Activated B cell treated with CpG ODN at 0.5 μM for 24 hours (primary cell): Measurements from ENCODE around the gene HBG2. TPM values are rescaled to one million over a fixed set of nuclear protein-coding genes. Genes with fewer than 3 reads are reported as not detected.
"Not testable (repeated sequence)": the region's sequence is repeated elsewhere in the genome, so short reads cannot be mapped to it uniquely, and the experiment has no call there.

Experiments
- ATAC-seq: fragments of 200-7000 bp; cut with Tn5 transposase; one replicate; pipeline ENCODE4 v1.10.0; 2021; ENCODE audit warnings: low read depth, mild to moderate bottlenecking, moderate library complexity
- CTCF ChIA-PET: fragments of 350-600 bp; sonication (Branson Sonifier 250); formaldehyde crosslinking; loops from one replicate; lab custom pipeline; 2021; ENCODE audit warnings: antibody characterized with exemption; lab: Charles Lee
- POLR2A ChIA-PET: fragments of 350-600 bp; sonication (Branson Sonifier 250); formaldehyde crosslinking; loops from one replicate; lab custom pipeline; 2021; ENCODE audit warnings: antibody characterized with exemption; lab: Charles Lee
- DNase-seq: peaks from one replicate; pipeline ENCODE4 v3.0.0; 2022
- H3K27ac Mint-ChIP-seq: one replicate; pipeline ENCODE4 v1.8.0; 2020; ENCODE audit warnings: mixed read lengths
- H3K27me3 Mint-ChIP-seq: one replicate; pipeline ENCODE4 v1.8.0; 2021; ENCODE audit warnings: mixed read lengths
- H3K36me3 Mint-ChIP-seq: one replicate; pipeline ENCODE4 v1.8.0; 2021; ENCODE audit warnings: low read depth, mixed read lengths
- H3K4me1 Mint-ChIP-seq: one replicate; pipeline ENCODE4 v1.8.0; 2021; ENCODE audit warnings: mixed read lengths
- H3K4me3 Mint-ChIP-seq: one replicate; pipeline ENCODE4 v1.8.0; 2020; ENCODE audit warnings: mild to moderate bottlenecking, mixed read lengths
- H3K9me3 Mint-ChIP-seq: one replicate; pipeline ENCODE4 v1.8.0; 2020; ENCODE audit warnings: mixed read lengths
- intact Hi-C: fragments of 100-400 bp; cut with micrococcal nuclease; formaldehyde crosslinking; loops from one replicate; pipeline ENCODE4 v1.15.1; 2024
- total RNA-seq: library from RNA; stranded (reverse); gene quantifications from 2 replicates; pipeline ENCODE4 v1.2.3, GENCODE V29; 2022
- TF ChIP-seq, protein P1 (sequence below): fragments of 200-600 bp; IDR thresholded peaks from one replicate; pipeline ENCODE4 v1.8.0; 2022; ENCODE audit warnings: antibody characterized with exemption, mild to moderate bottlenecking

The HBG2 gene
- total RNA-seq, 1 donor from 2014 or later, result not detected

DNA sequence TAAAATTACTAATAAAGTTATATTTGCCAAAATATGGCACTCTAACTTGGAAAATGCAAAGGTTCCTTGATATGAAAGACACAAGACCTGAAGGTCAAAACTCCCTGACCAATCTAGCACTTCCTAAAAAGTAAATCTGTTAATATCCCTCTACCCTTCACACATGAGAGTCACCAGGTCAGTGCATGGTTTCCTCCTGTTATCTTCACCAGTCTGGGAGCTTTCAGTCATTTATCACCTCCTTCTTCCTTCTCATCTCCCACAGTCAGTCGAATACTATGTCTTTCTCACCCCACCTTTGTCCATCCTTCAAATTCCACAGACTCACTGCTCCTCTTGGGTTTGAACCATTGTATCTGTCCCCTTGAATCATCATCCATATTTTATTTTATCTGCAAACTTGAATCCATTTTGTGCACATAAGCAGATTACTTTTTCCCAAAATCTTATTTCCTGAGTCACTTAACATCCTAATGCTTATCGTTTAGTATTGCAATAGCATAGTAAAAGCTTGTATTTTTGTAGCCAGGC is 12.5 kb upstream of the HBG2 start:
- Mint-ChIP-seq H3K27me3 (no peaks in the 10 kb centered on the region), H3K4me3 (no peak overlapping the region), H3K4me1 (no peaks in the 10 kb centered on the region), H3K27ac (no peak overlapping the region), H3K36me3 (no peaks in the 10 kb centered on the region), H3K9me3 (peaks cover 2% of the 10 kb centered on the region)
- ChIA-PET POLR2A (no interaction called here), CTCF (no interaction called here)
- TF ChIP-seq, protein P1, sequence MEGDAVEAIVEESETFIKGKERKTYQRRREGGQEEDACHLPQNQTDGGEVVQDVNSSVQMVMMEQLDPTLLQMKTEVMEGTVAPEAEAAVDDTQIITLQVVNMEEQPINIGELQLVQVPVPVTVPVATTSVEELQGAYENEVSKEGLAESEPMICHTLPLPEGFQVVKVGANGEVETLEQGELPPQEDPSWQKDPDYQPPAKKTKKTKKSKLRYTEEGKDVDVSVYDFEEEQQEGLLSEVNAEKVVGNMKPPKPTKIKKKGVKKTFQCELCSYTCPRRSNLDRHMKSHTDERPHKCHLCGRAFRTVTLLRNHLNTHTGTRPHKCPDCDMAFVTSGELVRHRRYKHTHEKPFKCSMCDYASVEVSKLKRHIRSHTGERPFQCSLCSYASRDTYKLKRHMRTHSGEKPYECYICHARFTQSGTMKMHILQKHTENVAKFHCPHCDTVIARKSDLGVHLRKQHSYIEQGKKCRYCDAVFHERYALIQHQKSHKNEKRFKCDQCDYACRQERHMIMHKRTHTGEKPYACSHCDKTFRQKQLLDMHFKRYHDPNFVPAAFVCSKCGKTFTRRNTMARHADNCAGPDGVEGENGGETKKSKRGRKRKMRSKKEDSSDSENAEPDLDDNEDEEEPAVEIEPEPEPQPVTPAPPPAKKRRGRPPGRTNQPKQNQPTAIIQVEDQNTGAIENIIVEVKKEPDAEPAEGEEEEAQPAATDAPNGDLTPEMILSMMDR, result no peak
- intact Hi-C loops, result no loop called here
- no peak for DNase-seq
- ATAC-seq, result no peak

DNA sequence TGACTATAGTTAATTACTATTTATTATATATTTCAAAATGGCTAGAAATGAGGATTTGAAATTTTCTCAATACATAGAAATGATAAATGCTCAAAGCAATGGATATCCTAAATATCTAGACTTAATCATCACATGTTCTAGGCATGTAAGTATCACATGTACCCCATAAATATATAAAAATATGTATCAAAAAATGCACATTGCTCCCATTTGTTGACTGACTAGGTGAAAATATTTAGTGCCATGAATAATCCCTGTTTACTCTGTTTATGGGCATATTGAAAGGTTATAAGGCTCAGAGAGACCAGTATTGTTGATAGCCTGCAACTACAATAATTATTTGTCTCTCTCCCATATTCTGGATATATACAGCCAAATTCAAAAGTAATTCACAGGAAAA is 12.0 kb upstream of the HBG2 start:
- ChIA-PET CTCF (no interaction called here), POLR2A (no interaction called here)
- no peak overlapping the region for H3K4me3 Mint-ChIP-seq
- no peaks in the 10 kb centered on the region for H3K27me3 Mint-ChIP-seq
- intact Hi-C loops, result no loop called here
- DNase-seq (no peak), ATAC-seq (no peak)
- no peak overlapping the region for H3K27ac Mint-ChIP-seq
- TF ChIP-seq, protein P1, result no peak
- H3K9me3 Mint-ChIP-seq, result peaks cover 2% of the 10 kb centered on the region
- H3K4me1 Mint-ChIP-seq, result no peaks in the 10 kb centered on the region
- no peaks in the 10 kb centered on the region for H3K36me3 Mint-ChIP-seq

DNA sequence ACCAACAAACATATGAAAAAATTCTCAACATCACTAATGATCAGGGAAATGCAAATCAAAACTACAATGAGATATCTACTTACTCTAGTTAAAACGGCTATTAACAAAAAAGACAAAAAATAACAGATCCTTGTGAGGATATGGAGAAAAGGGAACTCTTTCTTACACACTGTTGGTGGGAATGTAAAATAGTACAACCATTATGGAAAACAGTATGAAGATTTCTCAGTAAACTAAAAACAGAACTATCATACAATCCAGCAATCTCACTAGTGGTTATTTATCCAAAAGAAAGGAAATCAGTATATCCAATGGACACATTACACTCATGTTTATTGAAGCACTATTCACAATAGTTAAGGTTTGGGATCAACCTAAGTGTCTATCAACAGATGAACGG is 11.3 kb upstream of the HBG2 start:
- TF ChIP-seq, protein P1, result no peak
- ATAC-seq, result no peak
- DNase-seq, result no peak
- no peaks in the 10 kb centered on the region for H3K27me3 Mint-ChIP-seq
- ChIA-PET CTCF (no interaction called here), POLR2A (no interaction called here)
- H3K36me3 Mint-ChIP-seq, result no peaks in the 10 kb centered on the region
- H3K9me3 Mint-ChIP-seq, result peaks cover 4% of the 10 kb centered on the region
- intact Hi-C loops, result no loop called here
- no peak overlapping the region for H3K27ac Mint-ChIP-seq
- H3K4me3 Mint-ChIP-seq, result no peak overlapping the region
- H3K4me1 Mint-ChIP-seq, result no peaks in the 10 kb centered on the region

DNA sequence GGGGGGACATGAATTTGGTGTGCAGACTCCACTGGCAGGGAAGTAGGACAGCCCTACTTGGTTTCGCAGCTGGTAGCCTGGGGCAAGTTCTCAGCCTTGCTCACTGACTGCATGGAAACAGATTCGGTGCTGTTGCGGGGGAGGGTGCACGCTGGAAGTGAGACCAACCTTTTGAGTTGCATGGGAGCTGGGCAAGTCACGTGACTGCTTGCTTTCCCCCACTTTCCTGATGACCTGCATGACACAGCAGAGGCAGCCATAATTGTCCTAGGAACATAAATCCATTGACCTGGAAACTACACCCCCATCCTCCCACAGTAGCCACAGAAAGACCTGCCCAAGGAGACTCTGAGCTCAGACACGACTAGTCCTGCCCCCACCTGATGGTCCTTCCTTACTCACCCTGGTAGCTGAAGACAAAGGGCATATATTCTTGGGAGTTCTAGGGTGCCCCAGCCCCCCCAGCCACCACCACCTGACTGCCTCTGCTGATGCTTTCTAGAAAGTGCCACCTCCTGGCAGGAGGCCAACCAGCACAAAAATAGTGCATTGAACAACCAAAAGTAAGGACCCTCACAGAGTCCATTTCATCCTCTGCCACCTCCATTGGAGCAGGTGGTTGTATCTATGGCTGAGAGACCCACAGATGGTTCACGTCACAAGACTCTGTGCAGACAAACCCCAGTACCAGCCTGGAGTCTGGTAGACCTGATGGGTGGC is 4.1 kb upstream of the HBG2 start:
- DNase-seq, result no peak
- Mint-ChIP-seq H3K27ac (no peak overlapping the region), H3K36me3 (no peaks in the 10 kb centered on the region), H3K4me1 (no peaks in the 10 kb centered on the region), H3K27me3 (peaks cover 8% of the 10 kb centered on the region), H3K4me3 (no peak overlapping the region), H3K9me3 (peaks cover 14% of the 10 kb centered on the region)
- ChIA-PET CTCF (no interaction called here), POLR2A (no interaction called here)
- intact Hi-C loops, result no loop called here
- TF ChIP-seq, protein P1, result no peak
- no peak for ATAC-seq

DNA sequence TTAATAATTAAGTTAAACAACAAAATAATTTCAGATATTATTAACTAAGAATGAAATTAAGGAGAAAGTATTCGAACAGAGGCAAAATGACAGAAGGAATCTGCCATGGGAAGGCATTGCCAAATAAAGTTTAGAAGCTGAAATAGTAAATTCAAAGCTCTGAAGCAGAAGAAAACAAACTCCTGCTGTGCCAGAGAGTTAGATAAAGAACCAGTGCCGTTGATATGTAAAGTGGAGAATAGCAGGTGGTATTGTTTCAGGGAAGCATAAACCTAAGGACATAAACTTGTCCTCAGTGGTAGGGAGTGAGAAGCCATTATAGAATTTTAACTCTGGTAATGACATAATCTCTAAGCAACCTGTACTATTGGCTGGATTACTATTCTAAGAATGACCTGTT is 2.7 kb upstream of the HBG2 start:
- Mint-ChIP-seq H3K36me3 (no peaks in the 10 kb centered on the region), H3K9me3 (peaks cover 12% of the 10 kb centered on the region), H3K27ac (no peak overlapping the region), H3K4me1 (no peaks in the 10 kb centered on the region), H3K4me3 (no peak overlapping the region), H3K27me3 (peaks cover 8% of the 10 kb centered on the region)
- ChIA-PET POLR2A (no interaction called here), CTCF (no interaction called here)
- ATAC-seq (no peak), DNase-seq (no peak)
- TF ChIP-seq, protein P1, result no peak
- intact Hi-C loops, result no loop called here

DNA sequence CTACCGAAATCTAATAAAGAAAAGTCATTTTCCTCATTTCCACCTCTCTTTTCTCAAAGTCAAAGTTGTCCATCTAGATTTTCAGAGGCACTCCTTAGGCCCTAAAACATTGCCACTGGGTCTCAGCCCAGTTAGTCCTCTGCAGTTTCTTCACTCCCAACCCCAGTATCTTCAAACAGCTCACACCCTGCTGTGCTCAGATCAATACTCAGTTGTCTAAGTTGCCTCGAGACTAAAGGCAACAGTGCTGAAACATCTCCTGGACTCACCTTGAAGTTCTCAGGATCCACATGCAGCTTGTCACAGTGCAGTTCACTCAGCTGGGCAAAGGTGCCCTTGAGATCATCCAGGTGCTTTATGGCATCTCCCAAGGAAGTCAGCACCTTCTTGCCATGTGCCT is 558 bp downstream of the HBG2 start:
- intact Hi-C loops, H3K27ac Mint-ChIP-seq, H3K27me3 Mint-ChIP-seq, DNase-seq, H3K36me3 Mint-ChIP-seq, H3K9me3 Mint-ChIP-seq, H3K4me1 Mint-ChIP-seq, POLR2A ChIA-PET, ATAC-seq, H3K4me3 Mint-ChIP-seq, CTCF ChIA-PET: not testable (repeated sequence)

DNA sequence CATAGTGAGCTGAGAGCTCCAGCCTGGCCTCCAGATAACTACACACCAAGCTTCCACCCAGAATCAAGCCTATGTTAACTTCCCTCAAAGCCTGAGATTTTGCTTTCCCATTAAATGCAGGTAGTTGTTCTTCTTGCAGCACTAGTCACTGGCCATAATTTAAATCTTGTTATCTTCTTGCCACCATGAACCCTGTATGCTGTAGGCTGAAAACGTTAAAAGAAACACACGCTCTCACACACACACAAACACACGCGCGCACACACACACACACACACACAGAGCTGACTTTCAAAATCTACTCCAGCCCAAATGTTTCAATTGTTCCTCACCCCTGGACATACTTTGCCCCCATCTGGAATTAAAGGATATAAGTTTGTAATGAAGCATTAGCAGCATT is 1.1 kb downstream of the HBG2 start:
- H3K4me1 Mint-ChIP-seq, CTCF ChIA-PET, H3K9me3 Mint-ChIP-seq, POLR2A ChIA-PET, intact Hi-C loops, DNase-seq, H3K36me3 Mint-ChIP-seq, H3K27ac Mint-ChIP-seq, H3K27me3 Mint-ChIP-seq, H3K4me3 Mint-ChIP-seq, ATAC-seq: not testable (repeated sequence)
